H9 (cell line): ENCODE measurements around the gene DLG2. TPM values are rescaled to one million over a fixed set of nuclear protein-coding genes. Genes with fewer than 3 reads are reported as not detected.

ENCODE experiments used
- DNase-seq: peaks from one replicate; pipeline ENCODE4 v3.0.0-alpha.2; 2017
- H2AFZ ChIP-seq: one replicate; pipeline ENCODE4 v1.6.1; 2013; ENCODE audit warnings: mild to moderate bottlenecking, low read length, control low read depth, moderate library complexity
- H2AK5ac ChIP-seq: 2 replicates; pipeline ENCODE4 v1.6.1; 2013; ENCODE audit warnings: low read length, control low read depth, mixed read lengths; ENCODE audit not compliant: insufficient read length
- H2BK120ac ChIP-seq: one replicate; pipeline ENCODE4 v1.6.1; 2013; ENCODE audit warnings: low read depth, mild to moderate bottlenecking, low read length, control low read depth, inconsistent platforms; ENCODE audit not compliant: poor library complexity, severe bottlenecking
- H2BK12ac ChIP-seq: 2 replicates; pipeline ENCODE4 v1.6.1; 2013; ENCODE audit warnings: low read length, control low read depth, mixed read lengths, low read depth; ENCODE audit not compliant: insufficient read length
- H2BK15ac ChIP-seq: 2 replicates; pipeline ENCODE4 v1.6.1; 2013; ENCODE audit warnings: low read depth, low read length, control low read depth
- H2BK20ac ChIP-seq: one replicate; pipeline ENCODE4 v1.6.1; 2013; ENCODE audit warnings: low read depth, mild to moderate bottlenecking, low read length, control low read depth, inconsistent platforms; ENCODE audit not compliant: poor library complexity, severe bottlenecking
- H2BK5ac ChIP-seq: 2 replicates; pipeline ENCODE4 v1.6.1; 2013; ENCODE audit warnings: low read length, control low read depth, mixed read lengths; ENCODE audit not compliant: insufficient read length
- H3K14ac ChIP-seq: 2 replicates; pipeline ENCODE4 v1.6.1; 2013; ENCODE audit warnings: low read length, control low read depth; ENCODE audit not compliant: insufficient read depth
- H3K18ac ChIP-seq: 2 replicates; pipeline ENCODE4 v1.6.1; 2013; ENCODE audit warnings: low read depth, mild to moderate bottlenecking, mixed read lengths, low read length, control low read depth; ENCODE audit not compliant: insufficient read length
- H3K23ac ChIP-seq: 2 replicates; pipeline ENCODE4 v1.6.1; 2013; ENCODE audit warnings: low read length, control low read depth, mixed read lengths, low read depth; ENCODE audit not compliant: insufficient read length
- H3K23me2 ChIP-seq: 2 replicates; pipeline ENCODE4 v1.6.1; 2013; ENCODE audit warnings: low read depth, mild to moderate bottlenecking, mixed read lengths, low read length, control low read depth; ENCODE audit not compliant: insufficient read length, poor library complexity, severe bottlenecking
- H3K27ac ChIP-seq: 2 replicates; pipeline ENCODE4 v1.5.1; 2013; ENCODE audit warnings: low read length, control low read depth, mixed read lengths, low read depth; ENCODE audit not compliant: insufficient read length
- H3K27me3 ChIP-seq: 2 replicates; pipeline ENCODE4 v1.6.1; 2013; ENCODE audit warnings: low read length, control low read depth, inconsistent platforms; ENCODE audit not compliant: insufficient read depth
- H3K4ac ChIP-seq: 2 replicates; pipeline ENCODE4 v1.6.1; 2013; ENCODE audit warnings: low read depth, mild to moderate bottlenecking, control low read depth, inconsistent platforms, low read length, moderate library complexity
- H3K4me1 ChIP-seq: 2 replicates; pipeline ENCODE4 v1.6.1; 2013; ENCODE audit warnings: low read length, control low read depth, inconsistent platforms; ENCODE audit not compliant: insufficient read depth
- H3K4me2 ChIP-seq: 2 replicates; pipeline ENCODE4 v1.6.1; 2013; ENCODE audit warnings: low read length, control low read depth, mixed read lengths; ENCODE audit not compliant: insufficient read length, insufficient read depth
- H3K56ac ChIP-seq: 2 replicates; pipeline ENCODE4 v1.6.1; 2013; ENCODE audit warnings: low read depth, mild to moderate bottlenecking, mixed read lengths, low read length, control low read depth; ENCODE audit not compliant: insufficient read length
- H3K79me1 ChIP-seq: 2 replicates; pipeline ENCODE4 v1.6.1; 2013; ENCODE audit warnings: low read depth, mild to moderate bottlenecking, moderate library complexity, low read length, control low read depth, inconsistent platforms; ENCODE audit not compliant: insufficient read depth, poor library complexity, severe bottlenecking
- H3K79me2 ChIP-seq: 2 replicates; pipeline ENCODE4 v1.6.1; 2013; ENCODE audit warnings: low read length, control low read depth, inconsistent platforms; ENCODE audit not compliant: insufficient read depth
- H3K9ac ChIP-seq: 2 replicates; pipeline ENCODE4 v1.6.1; 2013; ENCODE audit warnings: low read length, control low read depth, mixed read lengths; ENCODE audit not compliant: insufficient read length; ENCODE audit errors: extremely low read depth
- H3K9me3 ChIP-seq: one replicate; pipeline ENCODE4 v1.6.1; 2013; ENCODE audit warnings: low read depth, low read length, inconsistent platforms; ENCODE audit not compliant: control insufficient read depth
- H3T11ph ChIP-seq: one replicate; pipeline ENCODE4 v1.6.1; 2013; ENCODE audit warnings: mild to moderate bottlenecking, low read length, control low read depth, inconsistent platforms
- H4K20me1 ChIP-seq: one replicate; pipeline ENCODE4 v1.6.1; 2013; ENCODE audit not compliant: control insufficient read depth, insufficient read length, insufficient read depth
- H4K5ac ChIP-seq: 2 replicates; pipeline ENCODE4 v1.6.1; 2013; ENCODE audit warnings: low read depth, mild to moderate bottlenecking, mixed read lengths, low read length, control low read depth; ENCODE audit not compliant: insufficient read length
- H4K8ac ChIP-seq: replicated peaks from 2 replicates; pipeline ENCODE4 v1.6.1; 2013; ENCODE audit warnings: low read length, control low read depth, mixed read lengths, low read depth; ENCODE audit not compliant: insufficient read length
- H4K91ac ChIP-seq: 2 replicates; pipeline ENCODE4 v1.6.1; 2013; ENCODE audit warnings: low read depth, mild to moderate bottlenecking, moderate library complexity, mixed read lengths, low read length, control low read depth; ENCODE audit not compliant: insufficient read length
- H3K27ac Mint-ChIP-seq, 3 experiments: 2 replicates in 2 of 3; 3 replicates in 1 of 3; pipeline ENCODE4 v1.8.0; 2020 to 2021; ENCODE audit warnings: mixed read lengths in 3 of 3, mild to moderate bottlenecking in 1 of 3, moderate library complexity in 1 of 3
- H3K27me3 Mint-ChIP-seq: 2 replicates; pipeline ENCODE4 v1.8.0; 2021; ENCODE audit warnings: low read depth, mild to moderate bottlenecking, moderate library complexity, mixed read lengths
- H3K36me3 Mint-ChIP-seq, 3 experiments: 2 replicates in 2 of 3; 3 replicates in 1 of 3; pipeline ENCODE4 v1.8.0; 2020 to 2021; ENCODE audit warnings: low read depth in 3 of 3, mixed read lengths in 3 of 3; ENCODE audit not compliant: insufficient read depth in 1 of 3
- H3K4me1 Mint-ChIP-seq, 2 experiments: 2 replicates each; pipeline ENCODE4 v1.8.0; 2020; ENCODE audit warnings: mixed read lengths in 2 of 2
- H3K4me3 Mint-ChIP-seq, 2 experiments: 2 replicates in 1 of 2; 3 replicates in 1 of 2; pipeline ENCODE4 v1.8.0; 2020 to 2021; ENCODE audit warnings: mild to moderate bottlenecking in 2 of 2, mixed read lengths in 2 of 2, moderate library complexity in 1 of 2
- H3K9me3 Mint-ChIP-seq, 2 experiments: 2 replicates in 1 of 2; 3 replicates in 1 of 2; pipeline ENCODE4 v1.8.0; 2020; ENCODE audit warnings: mild to moderate bottlenecking in 2 of 2, mixed read lengths in 2 of 2, moderate library complexity in 1 of 2
- WGBS: extraction: QIAGEN DNeasy Blood & Tissue Kit; methylation state at CpG from one replicate; pipeline ENCODE4 v1.1.7; 2013; ENCODE audit warnings: missing lambda C conversion rate, low lambda C conversion rate, mixed read lengths; ENCODE audit not compliant: insufficient read length; ENCODE audit errors: extremely low coverage; 5-methylcytosine and 5-hydroxymethylcytosine counted together
- total RNA-seq: library from RNA; stranded (reverse); gene quantifications from 2 replicates; pipeline ENCODE4 v1.2.1, GENCODE V29; 2021
- TF ChIP-seq, protein P1 (sequence below): fragments of 200-600 bp; sonication (generic); conservative IDR thresholded peaks from 3 replicates; pipeline ENCODE4 v1.8.0; 2021; ENCODE audit warnings: antibody characterized with exemption, mild to moderate bottlenecking

DLG2 gene
- total RNA-seq, 1 experiment from 2014 or later: 8.0 TPM

DNA sequence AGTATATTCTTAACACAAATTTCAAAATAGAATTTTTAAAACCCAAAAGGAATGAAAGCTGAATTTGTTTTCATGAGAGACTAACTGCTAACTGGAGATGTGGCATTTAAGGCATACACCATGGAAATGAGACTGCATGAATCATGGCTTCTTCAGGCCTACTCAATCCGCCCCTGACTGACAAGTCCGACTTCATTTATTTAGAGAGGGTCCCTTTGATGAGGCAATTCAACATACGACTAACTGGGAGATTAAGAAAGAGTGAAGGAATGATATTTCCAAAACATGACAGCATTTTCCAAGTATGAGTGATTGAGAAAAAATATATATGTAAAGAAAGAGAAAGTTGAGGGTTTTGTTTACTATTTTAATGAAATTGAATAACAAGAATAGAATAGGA, 720.1 kb downstream of the DLG2 start:
- H3K9me3 ChIP-seq: no peaks in the 10 kb centered on the region
- Mint-ChIP-seq H3K4me1 (peaks cover 13 to 15% of the 10 kb centered on the region in 2 experiments), H3K36me3 (no peaks in the 10 kb centered on the region), H3K27ac (no peak overlapping the region), H3K27me3 (no peaks in the 10 kb centered on the region), H3K4me3 (no peak overlapping the region), H3K9me3 (no peaks in the 10 kb centered on the region; a peak in 1 of 5 replicates)
- H3K14ac ChIP-seq: no peak overlapping the region
- H3T11ph ChIP-seq: no peak overlapping the region
- no peak overlapping the region for H3K18ac ChIP-seq
- H4K5ac ChIP-seq: no peak overlapping the region
- H3K56ac ChIP-seq: no peak overlapping the region
- H3K4me2 ChIP-seq: no peak overlapping the region
- no peak overlapping the region for H2AK5ac ChIP-seq
- H3K27ac ChIP-seq: no peak overlapping the region
- no peak overlapping the region for H4K91ac ChIP-seq
- H4K20me1 ChIP-seq: no peaks in the 10 kb centered on the region
- H3K4ac ChIP-seq: no peak overlapping the region
- H3K9ac ChIP-seq: no peak overlapping the region
- H2BK120ac ChIP-seq: no peak overlapping the region
- no peaks in the 10 kb centered on the region for H3K79me1 ChIP-seq
- H2BK15ac ChIP-seq: no peak overlapping the region
- no peak for DNase-seq
- TF ChIP-seq, protein P1, sequence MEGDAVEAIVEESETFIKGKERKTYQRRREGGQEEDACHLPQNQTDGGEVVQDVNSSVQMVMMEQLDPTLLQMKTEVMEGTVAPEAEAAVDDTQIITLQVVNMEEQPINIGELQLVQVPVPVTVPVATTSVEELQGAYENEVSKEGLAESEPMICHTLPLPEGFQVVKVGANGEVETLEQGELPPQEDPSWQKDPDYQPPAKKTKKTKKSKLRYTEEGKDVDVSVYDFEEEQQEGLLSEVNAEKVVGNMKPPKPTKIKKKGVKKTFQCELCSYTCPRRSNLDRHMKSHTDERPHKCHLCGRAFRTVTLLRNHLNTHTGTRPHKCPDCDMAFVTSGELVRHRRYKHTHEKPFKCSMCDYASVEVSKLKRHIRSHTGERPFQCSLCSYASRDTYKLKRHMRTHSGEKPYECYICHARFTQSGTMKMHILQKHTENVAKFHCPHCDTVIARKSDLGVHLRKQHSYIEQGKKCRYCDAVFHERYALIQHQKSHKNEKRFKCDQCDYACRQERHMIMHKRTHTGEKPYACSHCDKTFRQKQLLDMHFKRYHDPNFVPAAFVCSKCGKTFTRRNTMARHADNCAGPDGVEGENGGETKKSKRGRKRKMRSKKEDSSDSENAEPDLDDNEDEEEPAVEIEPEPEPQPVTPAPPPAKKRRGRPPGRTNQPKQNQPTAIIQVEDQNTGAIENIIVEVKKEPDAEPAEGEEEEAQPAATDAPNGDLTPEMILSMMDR: no peak
- WGBS: no CpG with 5 or more reads among the region's 3 CpGs
- no peak overlapping the region for H2BK20ac ChIP-seq
- H3K27me3 ChIP-seq: no peaks in the 10 kb centered on the region
- no peak overlapping the region for H2AFZ ChIP-seq
- H2BK12ac ChIP-seq: no peak overlapping the region
- H2BK5ac ChIP-seq: no peak overlapping the region
- H3K23me2 ChIP-seq: no peaks in the 10 kb centered on the region
- no peaks in the 10 kb centered on the region for H3K79me2 ChIP-seq
- H3K23ac ChIP-seq: no peak overlapping the region
- H4K8ac ChIP-seq: no peak overlapping the region
- H3K4me1 ChIP-seq: peaks cover 3% of the 10 kb centered on the region; the same call in 1 of the 2 replicates
